Kasumi-1 (cell line): Measurements from ENCODE around the gene CYBC1.
"Not testable (repeated sequence)": the region's sequence is repeated elsewhere in the genome, so short reads cannot be mapped to it uniquely, and the experiment has no call there.

ENCODE experiments used
- DNase-seq, 2 experiments: peaks; one replicate each; lab custom pipeline; 2025; lab: John Stamatoyannopoulos, UW

The CYBC1 gene

GRCh38 chr17:82477934-82478333, 27.4 kb upstream of the CYBC1 start:
- no peak for DNase-seq

GRCh38 chr17:82475458-82475857, 24.9 kb upstream of the CYBC1 start:
- peak; percentile 40 to 44 for DNase-seq

DNA sequence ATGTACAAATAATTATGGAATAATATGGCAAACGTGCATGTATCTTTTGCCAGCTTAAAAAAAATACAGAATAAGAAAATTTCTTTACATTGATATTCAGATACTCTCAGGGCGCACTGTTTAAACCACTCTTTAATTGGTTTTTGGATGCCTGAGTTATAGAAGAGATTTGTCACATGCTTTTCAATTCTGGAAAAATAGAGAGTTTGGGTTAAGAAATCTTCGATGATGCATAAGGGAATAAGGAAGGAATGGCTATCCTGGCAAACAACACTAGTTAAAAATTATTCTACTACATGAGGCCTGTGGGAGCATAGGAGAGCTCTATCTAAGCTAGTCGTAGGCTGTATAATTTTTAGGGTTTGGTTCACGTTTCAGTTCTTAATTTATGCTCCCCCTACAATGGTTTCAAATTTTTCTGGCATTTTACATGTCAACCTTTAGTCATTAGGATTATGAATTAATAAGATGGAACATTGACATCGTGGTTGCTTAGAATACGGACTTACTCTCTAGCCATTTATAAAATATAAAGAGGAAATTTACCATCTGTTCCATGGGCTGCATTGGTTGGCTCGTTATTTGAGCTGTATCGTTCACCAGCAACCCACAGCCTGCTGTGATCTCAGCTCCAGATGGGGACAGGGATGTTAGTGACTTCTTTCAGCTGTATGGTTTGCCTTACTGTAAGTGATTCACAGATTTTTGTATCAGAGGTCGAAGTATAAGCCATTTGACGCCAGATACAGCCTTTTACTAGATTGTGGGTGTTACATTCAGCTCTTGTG, 23.9 kb upstream of the CYBC1 start:
- no peak for DNase-seq

DNA sequence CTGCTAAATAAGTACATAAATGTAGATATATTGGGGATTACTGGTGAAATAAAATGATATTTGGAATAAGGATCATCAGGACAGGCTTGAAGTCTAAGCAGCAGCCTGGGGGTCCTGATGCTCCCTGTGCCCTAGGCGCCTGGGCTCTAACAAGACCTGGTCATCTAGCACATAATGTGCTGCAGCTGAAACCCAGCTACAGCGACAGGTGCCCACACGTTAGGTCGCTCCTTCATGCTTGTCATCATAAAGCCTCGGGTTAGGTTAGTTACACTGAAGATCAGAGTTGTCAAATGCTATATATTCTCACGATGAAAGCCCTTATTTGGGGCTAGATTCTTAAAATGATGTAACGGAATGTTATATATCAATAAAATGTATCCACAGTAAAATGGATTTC, 19.5 kb upstream of the CYBC1 start:
- no peak for DNase-seq

DNA sequence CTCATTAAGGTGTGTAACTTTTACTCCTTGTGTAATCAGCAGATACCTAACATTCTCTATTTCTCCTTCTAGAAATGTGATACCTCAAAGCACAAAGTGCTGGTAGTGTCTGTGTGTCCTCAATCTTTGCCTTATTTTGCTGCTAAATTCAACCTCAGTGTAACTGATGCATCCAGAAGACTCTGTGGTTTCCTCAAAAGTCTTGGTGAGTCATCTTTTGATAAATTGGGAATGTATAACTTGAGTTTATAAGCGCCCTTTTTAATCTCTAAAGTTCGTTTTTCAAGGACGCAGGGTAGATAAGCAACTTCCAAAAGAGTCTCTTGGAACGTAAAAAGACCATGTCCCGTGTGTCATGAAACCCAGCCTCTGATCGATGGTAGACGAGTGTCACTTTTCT, 18.1 kb upstream of the CYBC1 start:
- no peak for DNase-seq

DNA sequence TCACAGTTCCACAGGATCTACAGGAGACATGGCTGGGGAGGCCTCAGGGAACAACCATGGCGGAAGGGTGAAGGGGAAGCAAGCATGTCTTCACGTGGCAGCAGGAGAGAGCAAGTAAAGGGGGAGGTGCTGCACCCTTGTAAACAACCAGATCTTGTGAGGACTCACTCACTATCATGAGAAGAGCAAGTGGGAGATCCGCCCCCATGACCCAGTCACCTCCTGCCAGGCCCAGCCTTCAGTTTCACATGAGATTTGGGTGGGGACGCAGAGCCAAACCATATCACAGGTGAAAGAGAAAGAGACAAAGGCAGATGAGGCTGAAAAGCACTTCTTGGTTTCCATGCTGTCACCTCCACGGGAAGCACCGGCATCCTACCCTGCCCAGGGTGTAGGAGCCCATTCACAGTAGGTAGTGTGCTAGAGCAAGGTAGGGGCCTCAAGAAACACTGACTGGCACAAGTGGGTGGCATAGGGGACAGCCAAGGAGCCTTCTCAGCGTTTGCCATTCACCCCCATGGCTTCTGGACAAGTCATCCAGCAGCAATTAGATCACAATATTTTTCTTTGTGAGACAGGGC, 14.6 kb upstream of the CYBC1 start:
- no peak for DNase-seq

DNA sequence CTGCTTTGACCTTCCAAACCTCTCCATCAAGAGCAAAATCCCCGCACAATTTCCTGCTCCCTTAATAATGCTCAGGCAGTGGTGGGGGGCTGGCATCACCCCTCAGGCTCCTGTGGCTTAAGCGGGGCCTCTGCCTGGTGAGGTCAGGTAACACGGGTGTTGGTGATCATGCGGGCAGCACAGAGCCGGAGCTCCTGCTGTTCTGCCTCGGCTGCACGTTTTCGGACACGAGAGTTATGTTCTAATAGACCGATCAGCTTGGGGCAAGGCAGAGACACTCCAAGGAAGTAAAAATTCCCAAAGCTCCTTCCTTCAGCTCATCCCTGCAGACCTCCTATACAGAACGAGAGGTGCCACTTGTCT, 14.0 kb upstream of the CYBC1 start:
- no peak for DNase-seq

DNA sequence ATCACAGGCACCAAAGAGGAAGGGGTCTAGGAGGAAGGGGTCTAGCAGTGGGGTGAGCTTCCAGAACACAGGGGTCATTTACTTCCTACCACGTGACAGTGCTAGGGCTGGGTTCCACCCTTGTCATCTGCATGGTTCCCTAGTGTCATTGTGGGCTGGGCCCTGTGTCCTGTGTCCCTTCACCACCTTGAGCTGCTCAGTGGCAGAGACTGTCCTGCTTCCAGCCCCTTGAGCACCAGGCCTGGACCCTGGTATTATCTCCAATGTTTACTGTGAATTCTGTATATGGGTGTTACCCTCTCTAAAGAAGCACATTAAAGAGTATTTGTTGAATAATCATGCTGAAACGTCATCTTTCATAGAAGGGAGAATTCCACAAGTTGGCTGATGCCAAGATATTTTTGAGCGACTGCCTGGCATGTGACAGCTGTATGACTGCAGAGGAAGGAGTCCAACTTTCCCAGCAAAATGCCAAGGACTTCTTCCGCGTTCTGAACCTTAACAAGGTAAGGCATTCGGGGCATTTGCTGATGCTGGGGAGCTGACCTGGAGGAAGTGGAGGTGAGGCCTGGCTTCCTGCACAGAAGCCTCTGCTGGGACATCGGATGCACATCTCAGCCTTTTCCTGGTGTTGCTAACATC, 13.5 kb upstream of the CYBC1 start:
- no peak for DNase-seq

DNA sequence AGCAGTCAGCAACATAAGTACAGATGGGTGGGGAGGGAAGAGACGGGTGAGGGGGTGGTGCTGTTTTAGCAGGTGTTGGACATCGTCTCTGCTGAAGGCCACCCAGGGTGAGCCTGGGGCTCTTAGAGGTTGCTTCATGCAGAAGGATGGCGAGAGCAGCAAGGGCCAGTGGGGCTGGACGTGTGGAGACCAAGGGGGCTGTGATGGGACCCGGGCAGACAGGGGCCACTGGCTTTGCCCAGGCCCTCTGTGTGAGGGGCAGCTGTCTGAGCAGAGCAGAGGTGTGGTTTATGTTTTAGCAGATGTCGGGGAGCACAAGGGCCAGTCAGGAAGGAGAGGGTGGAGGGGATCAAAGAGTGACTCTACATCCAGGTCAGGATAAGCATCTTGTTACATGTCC, 12.8 kb upstream of the CYBC1 start:
- DNase-seq, result no peak

DNA sequence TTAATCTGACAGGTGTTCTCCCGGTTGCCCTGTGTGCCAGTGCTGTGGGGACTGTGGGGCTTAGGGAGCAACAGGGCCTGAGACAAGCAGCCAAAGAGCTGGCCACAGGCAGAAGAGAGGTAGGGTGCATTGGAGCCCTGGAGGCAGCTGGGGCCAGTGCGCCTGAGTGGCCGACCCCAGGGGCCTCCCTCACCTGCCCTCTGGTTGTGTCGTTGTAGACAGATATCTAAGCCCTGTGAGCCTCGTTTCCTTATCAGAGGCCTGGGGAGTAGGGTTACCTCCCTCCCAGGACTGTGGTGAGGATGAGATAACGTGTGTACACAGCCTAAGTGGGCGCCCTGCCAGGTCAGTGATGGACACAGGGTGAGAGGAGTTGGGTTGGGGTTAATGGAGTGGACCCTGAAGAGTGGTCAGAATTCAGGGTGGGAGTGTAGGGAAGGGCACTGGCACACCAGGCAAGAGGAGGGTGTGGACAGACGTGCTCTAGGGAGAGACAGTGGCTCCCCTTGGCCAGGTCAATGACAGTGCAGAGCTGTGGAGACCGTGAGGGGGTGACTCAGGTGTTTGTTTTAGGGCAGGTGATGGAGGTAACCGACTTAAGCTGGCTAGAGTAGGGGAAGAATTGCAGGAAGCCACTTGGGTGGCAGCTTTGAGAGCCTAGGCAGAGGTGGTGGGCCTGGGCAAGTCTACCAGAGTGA, 11.4 kb upstream of the CYBC1 start:
- no peak for DNase-seq

DNA sequence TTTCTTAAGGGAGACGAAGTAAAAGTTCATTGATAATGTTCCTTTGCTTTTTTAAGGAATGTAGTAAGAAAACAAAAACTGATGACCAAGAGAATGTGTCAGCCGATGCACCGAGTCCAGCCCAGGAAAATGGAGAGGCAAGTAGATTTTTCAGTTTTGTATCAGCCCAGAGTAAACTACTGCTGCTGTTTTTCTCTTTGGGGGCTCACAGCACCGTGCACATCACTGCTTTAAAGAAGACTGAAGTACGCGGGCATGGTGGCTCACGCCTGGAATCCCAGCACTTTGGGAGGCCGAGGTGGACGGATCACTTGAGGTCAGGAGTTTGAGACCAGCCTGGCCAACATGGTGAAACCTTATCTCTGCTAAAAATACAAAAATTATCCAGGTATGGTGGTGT, 9.4 kb upstream of the CYBC1 start:
- DNase-seq, result not testable (repeated sequence)

GRCh38 chr17:82458885-82459424, 8.4 kb upstream of the CYBC1 start:
- peak; percentile 38 to 46 for DNase-seq

- DNase-seq, result peak; percentile 100
Observed at GRCh38 chr17:82458179-82458884, 7.8 kb upstream of the CYBC1 start, which contains the start of gene NARF. TSS of gene NARF (plus strand) at chr17:82458741. CDS start at chr17:82458804, 63 bp downstream.

DNA sequence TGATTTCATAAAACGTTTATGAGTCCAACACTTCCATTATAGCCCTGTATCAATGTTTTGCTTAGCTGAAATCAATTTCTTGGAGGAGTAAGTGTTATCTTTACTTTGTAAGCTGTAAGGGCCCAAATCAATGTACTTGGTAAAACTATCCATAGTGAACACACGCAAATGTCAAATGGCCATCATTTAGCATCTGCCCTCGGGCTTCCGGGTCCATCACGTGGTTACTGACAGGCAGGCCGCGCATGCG, 7.3 kb upstream of the CYBC1 start:
- DNase-seq, result peak; percentile 96

GRCh38 chr17:82457073-82457928, 6.7 kb upstream of the CYBC1 start:
- DNase-seq, result peak in 1 of 2 experiments; percentile 49

DNA sequence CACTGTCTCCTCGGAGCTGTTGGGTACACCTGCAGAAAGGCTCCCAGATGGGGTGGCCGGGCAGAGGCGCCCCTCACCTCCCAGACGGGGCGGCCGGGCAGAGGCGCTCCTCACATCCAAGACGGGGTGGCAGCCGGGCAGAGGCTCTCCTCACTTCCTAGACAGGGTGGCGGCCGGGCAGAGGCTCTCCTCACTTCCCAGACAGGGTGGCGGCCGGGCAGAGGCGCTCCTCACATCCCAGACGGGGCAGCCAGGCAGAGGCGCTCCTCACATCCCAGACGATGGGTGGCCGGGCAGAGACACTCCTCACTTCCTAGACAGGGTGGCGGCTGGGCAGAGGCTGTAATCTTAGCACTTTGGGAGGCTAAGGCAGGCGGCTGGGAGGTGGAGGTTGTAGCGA, 3.2 kb upstream of the CYBC1 start:
- not testable (repeated sequence) for DNase-seq

- DNase-seq, result not testable (repeated sequence)
Observed at GRCh38 chr17:82453151-82453550, 2.6 kb upstream of the CYBC1 start.

GRCh38 chr17:82452162-82452561, 1.6 kb upstream of the CYBC1 start:
- no peak for DNase-seq

- DNase-seq, result peak in 1 of 2 experiments; percentile 39
Observed at GRCh38 chr17:82449883-82450356, 632 bp downstream of the CYBC1 start.

DNA sequence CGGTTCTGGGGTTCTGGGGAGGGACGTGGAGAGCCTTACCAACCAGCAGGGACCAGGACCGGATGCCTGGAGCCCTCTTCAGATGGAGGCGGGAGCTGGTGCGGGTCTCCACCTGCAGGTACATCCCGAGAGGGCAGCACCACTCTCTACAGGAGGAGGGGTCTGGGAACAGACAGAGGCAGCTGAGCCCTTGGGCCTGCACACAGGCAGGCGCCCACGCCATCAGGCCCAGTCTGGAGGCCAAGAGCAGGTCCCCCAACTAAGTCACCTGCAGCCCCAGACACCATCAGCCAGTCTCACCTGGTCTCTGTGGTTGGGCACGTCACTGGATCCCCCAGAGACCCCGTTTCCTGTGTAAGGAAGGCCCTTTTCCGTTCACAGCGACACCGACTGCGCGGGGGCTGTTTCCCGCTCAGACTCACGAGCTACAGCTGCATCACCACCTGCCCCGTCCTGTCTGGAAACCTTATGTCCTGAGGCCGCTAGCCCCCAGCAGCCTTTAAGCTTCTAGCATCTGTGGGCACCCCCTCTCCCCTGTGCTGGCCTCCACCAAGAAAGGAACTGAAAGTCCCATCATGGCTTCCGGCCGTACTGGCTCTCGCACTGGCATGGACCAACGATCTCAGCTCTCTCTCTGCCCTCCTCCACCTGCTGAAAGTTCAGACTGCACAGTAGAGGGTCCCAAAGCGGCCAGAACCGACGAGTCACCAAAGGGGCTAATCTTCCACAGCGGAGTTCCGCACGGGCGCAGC, 1.2 kb downstream of the CYBC1 start:
- DNase-seq, result peak; percentile 45 to 49
